Fibroblast of peridontal ligament (primary cell): ENCODE measurements around the gene COPS4.
"Not testable (repeated sequence)": the region's sequence is repeated elsewhere in the genome, so short reads cannot be mapped to it uniquely, and the experiment has no call there.

Source experiments
- DNase-seq: peaks from one replicate; pipeline ENCODE4 v3.0.0-alpha.2; 2010; ENCODE audit errors: extremely low read depth

Gene COPS4

DNA sequence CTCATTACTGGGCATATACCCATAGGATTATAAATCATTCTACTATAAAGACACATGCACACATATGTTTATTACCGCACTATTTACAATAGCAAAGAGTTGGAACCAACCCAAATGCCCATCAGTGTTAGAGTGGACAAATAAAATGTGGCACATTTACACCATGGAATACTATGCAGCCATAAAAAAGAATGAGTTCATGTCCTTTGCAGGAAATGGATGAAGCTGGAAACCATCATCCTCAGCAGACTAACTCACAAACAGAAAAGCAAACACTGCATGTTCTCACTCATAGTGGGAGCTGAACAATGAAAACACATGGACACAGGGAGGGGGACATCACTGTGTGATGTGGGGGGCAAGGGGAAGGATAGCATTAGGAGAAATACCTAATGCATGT, 11.4 kb upstream of the COPS4 start:
- DNase-seq: not testable (repeated sequence)

DNA sequence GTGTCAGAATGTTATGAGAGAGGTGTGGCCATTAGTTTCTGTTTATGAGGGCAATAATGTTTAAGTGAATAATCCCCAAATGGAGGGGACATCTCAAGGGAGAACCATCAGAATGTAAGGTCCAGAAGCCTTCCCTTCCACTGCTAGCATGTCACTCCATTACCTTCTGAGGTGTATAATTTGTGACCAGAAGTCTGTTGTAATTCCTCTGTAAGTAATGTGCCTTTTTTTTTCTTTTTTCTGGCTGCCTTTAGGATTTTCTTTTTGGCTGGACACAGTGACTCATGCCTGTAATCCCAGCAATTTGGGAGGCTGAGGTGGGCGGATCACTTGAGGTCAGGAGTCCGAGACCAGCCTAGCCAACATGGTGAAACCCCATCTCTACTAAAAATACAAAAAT, 10.8 kb upstream of the COPS4 start:
- DNase-seq: no peak

- no peak for DNase-seq
These were observed 9.4 kb upstream of the COPS4 start for GRCh38 chr4:83025563-83025962.

GRCh38 chr4:83028976-83029375, 6.0 kb upstream of the COPS4 start:
- DNase-seq: no peak

DNA sequence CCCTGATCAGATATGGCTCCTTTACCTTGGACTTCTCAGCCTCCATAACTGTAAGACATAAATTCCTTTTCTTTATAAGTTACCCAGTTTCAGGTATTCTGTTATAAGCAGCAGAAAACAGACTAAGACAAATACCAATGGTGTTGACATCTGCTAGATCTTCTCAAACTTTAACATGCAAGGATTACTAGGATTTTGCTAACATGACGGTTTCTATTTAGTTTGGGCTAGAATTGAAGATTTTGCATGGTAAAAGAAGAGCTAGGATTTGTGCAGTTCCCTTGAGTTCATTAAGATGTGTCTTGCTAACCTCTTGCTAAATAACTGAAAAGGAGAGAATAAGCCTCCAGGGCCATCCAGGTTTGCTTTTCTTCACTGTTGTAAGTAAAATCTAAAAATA, 5.3 kb upstream of the COPS4 start:
- DNase-seq: no peak

- no peak for DNase-seq
These were observed 2.1 kb downstream of the COPS4 start for GRCh38 chr4:83036991-83037665.

- no peak for DNase-seq
These were observed 5.3 kb downstream of the COPS4 start for GRCh38 chr4:83040269-83040668.

GRCh38 chr4:83043157-83043556, 8.2 kb downstream of the COPS4 start:
- not testable (repeated sequence) for DNase-seq

DNA sequence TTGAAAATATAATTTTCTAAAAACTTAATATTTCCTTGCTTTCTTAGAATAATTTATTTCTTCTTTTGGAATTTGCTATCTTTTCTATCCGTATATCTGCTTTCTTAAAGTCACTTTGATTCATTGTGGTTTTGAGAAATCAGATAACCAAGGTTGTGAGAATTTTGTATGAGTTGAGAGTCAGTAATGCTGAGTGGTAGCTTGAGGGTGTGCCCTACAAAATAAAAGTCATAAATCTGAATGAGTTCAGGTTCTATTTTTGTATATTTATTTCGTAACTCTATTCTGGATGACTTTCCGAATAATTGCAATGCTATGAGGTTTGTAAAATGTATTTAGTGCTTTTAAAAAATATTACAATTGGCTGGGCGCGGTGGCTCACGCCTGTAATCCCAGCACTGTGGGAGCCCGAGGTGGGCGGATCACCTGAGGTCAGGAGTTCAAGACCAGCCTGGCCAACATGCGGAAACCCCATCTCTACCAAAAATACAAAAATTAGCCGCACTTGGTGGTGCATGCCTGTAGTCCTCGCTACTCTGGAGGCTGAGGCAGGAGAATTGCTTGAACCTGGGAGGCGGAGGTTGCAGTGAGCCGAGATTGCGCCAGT, 8.9 kb downstream of the COPS4 start:
- DNase-seq: peak; percentile 70

DNA sequence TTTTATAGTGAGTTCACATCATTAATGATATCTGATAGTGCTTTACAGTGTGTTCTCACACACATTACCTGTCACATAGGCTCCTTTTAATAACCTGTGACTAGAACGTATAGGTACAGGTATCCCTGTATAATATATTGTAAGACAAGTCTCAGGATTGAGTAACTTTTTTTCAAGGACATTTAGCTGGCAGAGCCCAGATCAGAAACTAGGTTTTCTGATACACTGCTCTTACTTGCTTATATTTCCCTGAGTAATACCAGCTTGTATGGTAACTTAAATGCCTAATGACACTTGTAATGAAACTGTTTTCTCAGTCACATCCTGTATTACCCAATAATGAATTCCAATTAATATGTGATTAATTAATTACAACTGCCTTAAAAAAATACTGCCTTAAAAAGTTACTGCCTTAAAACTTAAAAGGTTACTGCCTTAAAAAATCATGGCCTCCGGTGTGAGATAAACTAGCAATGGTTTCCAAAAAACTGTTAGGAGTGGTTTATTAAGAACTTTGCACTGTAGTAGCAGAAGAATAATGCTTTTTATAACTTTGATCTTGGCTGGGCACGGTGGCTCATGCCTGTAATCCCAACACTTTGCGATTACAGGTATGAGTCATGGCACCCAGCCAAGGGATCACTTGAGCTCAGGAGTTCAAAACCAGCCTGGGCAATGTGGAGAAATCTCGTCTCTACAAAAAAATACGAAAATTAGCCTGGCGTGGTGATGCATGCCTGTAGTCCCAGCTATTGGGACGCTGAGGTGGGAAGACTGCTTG, 11.9 kb downstream of the COPS4 start:
- no peak for DNase-seq

DNA sequence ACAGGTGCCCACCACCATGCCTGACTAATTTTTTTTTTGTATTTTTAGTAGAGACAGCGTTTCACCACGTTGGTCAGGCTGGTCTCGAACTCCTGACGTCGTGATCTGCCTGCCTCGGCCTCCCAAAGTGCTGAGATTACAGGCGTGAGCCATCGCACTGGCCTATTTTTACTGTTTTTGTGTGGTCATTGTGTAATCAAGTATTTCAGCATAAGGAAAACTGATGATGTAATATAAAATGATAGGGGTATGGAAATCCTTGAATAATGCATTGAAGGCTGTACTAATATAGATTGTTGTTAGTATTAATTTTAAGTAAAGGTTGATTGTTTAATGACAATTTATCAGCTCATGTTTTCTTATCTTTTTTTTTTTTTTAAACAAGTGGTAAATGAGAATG, 13.8 kb downstream of the COPS4 start:
- not testable (repeated sequence) for DNase-seq

- peak; percentile 43 for DNase-seq
These were observed 19.9 kb downstream of the COPS4 start for GRCh38 chr4:83054928-83055327.

DNA sequence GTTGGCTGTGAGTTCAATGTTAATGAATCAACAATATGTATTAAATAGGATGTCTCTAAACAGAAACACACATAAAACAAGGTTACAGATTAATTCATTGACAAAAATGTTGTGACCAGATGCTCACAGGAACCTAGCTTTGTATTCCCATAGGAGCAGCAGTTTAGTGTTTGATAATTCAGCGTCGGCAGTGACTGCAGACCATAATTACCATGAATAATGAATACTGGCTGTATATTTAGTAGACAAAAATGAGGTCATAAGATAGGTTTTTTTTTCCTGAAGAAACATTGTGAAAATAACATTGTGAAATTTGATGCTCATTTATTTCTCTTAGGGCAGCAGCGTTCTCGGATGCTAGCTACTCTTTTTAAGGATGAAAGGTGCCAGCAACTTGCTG, 27.8 kb downstream of the COPS4 start:
- peak; percentile 3 for DNase-seq

DNA sequence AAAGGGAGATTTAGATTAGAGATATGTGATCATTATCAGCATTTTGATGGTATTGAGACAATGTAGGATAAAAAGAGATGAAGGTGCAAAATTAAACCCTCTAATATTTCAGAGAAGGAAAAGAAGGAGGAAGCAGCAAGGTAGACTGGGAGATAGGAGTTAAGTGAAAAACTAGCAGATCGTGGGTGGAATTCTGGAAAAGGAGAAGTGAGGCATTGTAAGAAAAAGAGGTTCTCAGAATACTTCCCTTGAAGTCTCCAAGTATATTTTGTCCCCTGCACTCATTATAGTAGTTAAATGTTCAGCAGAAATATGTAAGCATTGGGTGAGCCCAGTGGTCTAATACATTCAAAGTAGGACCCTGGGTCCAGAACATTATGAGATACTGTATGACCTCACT, 30.3 kb downstream of the COPS4 start:
- no peak for DNase-seq

DNA sequence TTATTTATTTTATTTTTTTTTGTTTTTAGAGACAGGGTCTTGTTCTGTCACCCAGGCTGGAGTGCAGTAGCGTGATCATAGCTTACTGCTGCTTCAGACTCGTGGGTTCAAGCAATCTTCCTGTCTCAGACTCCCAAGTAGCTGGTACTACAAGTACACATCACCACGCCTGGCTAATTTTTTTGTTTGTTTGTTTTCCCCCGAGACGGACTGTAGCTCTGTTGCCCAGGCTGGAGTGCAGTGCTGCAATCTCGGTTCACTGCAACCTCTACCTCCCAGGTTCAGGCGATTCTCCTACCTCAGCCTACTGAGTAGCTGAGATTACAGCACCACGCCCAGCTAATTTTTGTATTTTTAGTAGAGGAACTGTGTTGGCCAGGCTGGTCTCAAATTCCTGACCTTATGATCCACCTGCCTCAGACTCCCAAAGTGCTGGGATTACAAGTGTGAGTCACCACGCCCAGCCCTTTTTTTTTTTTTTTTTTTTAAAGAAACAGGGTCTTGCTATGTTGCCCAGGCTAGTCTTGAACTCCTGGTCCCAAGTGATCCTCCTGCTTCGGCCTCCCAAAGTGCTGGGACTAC, 32.2 kb downstream of the COPS4 start:
- DNase-seq: no peak

- DNase-seq: peak; percentile 7
These were observed 36.1 kb downstream of the COPS4 start for GRCh38 chr4:83071116-83071515.

GRCh38 chr4:83074086-83074704, 39.2 kb downstream of the COPS4 start:
- peak; percentile 95 for DNase-seq

GRCh38 chr4:83074783-83075182, 39.8 kb downstream of the COPS4 start:
- DNase-seq: not testable (repeated sequence)

GRCh38 chr4:83075311-83076095, 40.5 kb downstream of the COPS4 start:
- peak; percentile 56 for DNase-seq

GRCh38 chr4:83080561-83080960, 45.6 kb downstream of the COPS4 start:
- DNase-seq: no peak

DNA sequence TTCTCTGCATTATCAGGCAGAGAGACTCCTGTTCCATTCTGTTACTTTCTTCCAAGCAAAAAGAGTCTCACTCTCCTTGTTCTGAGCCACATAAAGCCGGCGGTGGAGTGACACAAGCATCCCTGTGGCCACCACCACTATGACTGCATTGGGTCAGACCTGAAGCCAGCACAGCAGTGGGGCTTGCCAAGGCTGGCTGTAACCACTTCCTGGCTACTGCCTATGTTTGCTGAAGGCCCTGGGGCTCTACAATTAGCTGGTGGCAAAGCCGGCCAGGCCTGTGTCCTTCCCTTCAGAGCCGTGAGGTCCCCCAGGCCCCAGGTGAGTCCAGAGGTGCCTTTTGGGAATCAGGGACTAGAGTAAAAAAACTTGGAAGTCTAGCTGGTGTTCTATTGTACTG, 47.8 kb downstream of the COPS4 start:
- DNase-seq: no peak
